K562 (cell line): Measurements from ENCODE around the gene TMEM89.

ENCODE experiments used
- CEBPG ChIP-seq, 3 experiments: fragments of 200-800 bp in 1 of 3; sonication (Bioruptor generic) in 1 of 3; sonication (generic) in 1 of 3; formaldehyde crosslinking in 1 of 3; IDR thresholded peaks in 2 of 3; conservative IDR thresholded peaks in 1 of 3; 2 replicates each; pipeline versions ENCODE4 v1.6.1 to v1.8.0; 2016 to 2022; ENCODE audit warnings: missing compliant biosample characterization in 2 of 3, missing genetic modification characterization in 2 of 3, mild to moderate bottlenecking in 1 of 3, missing genetic modification reagents in 1 of 3
- MYC ChIP-seq, 2 experiments: fragments of 250-450 bp in 1 of 2; sonication (Bioruptor Pico) in 1 of 2; IDR thresholded peaks; 2 replicates each; pipeline versions ENCODE4 v1.5.1 to v1.6.1; 2012 to 2021; ENCODE audit warnings: low read depth in 2 of 2, borderline replicate concordance in 1 of 2, improper control_type of control experiment in 1 of 2, low read length in 1 of 2, mild to moderate bottlenecking in 1 of 2, moderate library complexity in 1 of 2
- NFIC ChIP-seq: fragments of 450-650 bp; IDR thresholded peaks from 2 replicates; pipeline ENCODE4 v1.6.1; 2017; ENCODE audit warnings: mild to moderate bottlenecking, inconsistent platforms
- SMAD1 ChIP-seq: fragments of 150-350 bp; IDR thresholded peaks from 2 replicates; pipeline ENCODE4 v1.6.1; 2014; ENCODE audit warnings: low read length, low read depth; ENCODE audit not compliant: partially characterized antibody
- SPI1 ChIP-seq: IDR thresholded peaks from 2 replicates; pipeline ENCODE4 v1.6.1; 2011; ENCODE audit warnings: low read depth, low read length, control low read depth, borderline replicate concordance
- TF ChIP-seq, protein P1 (sequence below), 3 experiments: IDR thresholded peaks in 2 of 3; conservative IDR thresholded peaks in 1 of 3; 2 replicates each; pipeline ENCODE4 v1.5.1; 2011 to 2012; ENCODE audit warnings: low read length in 3 of 3, mild to moderate bottlenecking in 3 of 3, control low read depth in 2 of 3, improper control_type of control experiment in 1 of 3, inconsistent platforms in 1 of 3, low read depth in 1 of 3, mixed read lengths in 1 of 3, moderate library complexity in 1 of 3; ENCODE audit not compliant: insufficient read depth in 2 of 3

DNA sequence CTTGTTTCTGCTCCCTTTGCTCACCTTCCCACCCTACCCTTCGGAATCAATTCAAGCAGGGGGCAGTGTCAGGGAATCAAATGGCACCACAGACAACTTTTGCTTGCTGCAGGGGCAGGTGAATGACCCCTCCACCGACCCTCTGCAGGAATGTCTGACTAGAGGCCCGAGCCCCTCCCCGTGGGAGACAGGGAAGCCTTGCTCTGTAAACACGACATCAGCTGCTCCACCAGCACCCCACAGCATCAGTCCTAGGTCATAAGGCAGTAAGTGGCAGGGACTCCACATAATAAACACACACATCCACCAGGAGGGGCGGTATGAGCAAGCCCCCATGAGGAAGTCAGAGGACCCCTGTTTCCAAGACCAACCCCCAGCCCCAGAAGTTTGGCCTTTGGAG, 15.7 kb upstream of the TMEM89 start:
- no peak for TF ChIP-seq NFIC
- TF ChIP-seq SPI1, result no peak
- TF ChIP-seq, protein P1, sequence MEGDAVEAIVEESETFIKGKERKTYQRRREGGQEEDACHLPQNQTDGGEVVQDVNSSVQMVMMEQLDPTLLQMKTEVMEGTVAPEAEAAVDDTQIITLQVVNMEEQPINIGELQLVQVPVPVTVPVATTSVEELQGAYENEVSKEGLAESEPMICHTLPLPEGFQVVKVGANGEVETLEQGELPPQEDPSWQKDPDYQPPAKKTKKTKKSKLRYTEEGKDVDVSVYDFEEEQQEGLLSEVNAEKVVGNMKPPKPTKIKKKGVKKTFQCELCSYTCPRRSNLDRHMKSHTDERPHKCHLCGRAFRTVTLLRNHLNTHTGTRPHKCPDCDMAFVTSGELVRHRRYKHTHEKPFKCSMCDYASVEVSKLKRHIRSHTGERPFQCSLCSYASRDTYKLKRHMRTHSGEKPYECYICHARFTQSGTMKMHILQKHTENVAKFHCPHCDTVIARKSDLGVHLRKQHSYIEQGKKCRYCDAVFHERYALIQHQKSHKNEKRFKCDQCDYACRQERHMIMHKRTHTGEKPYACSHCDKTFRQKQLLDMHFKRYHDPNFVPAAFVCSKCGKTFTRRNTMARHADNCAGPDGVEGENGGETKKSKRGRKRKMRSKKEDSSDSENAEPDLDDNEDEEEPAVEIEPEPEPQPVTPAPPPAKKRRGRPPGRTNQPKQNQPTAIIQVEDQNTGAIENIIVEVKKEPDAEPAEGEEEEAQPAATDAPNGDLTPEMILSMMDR (IDR thresholded peaks at IDR 0.05 in 2 of 3, conservative IDR thresholded peaks at IDR 0.05 in 1 of 3; ENCODE audit: insufficient read depth in 2 of 3, low read depth in 1 of 3, low read length in 3 of 3), result no peak
- no peak for TF ChIP-seq SMAD1
- no peak for TF ChIP-seq CEBPG (CRISPR knock-in tag; IDR thresholded peaks at IDR 0.05)
- TF ChIP-seq CEBPG (tag; conservative IDR thresholded peaks at IDR 0.05 in 1 of 2, IDR thresholded peaks at IDR 0.05 in 1 of 2), result no peak
- no peak for TF ChIP-seq MYC (IDR thresholded peaks at IDR 0.05; ENCODE audit: low read depth, low read length)
- no peak for TF ChIP-seq MYC (CRISPR knock-in tag; IDR thresholded peaks at IDR 0.05; ENCODE audit: borderline replicate concordance, low read depth)
